MCF 10A (cell line): ENCODE results near the gene ZNF462. TPM values are rescaled to one million over a fixed set of nuclear protein-coding genes. Genes with fewer than 3 reads are reported as not detected.
"Not testable (repeated sequence)": the region's sequence is repeated elsewhere in the genome, so short reads cannot be mapped to it uniquely, and the experiment has no call there.

Experiments
- BruUV-seq: library from RNA; stranded (reverse); fragments of 400-500 nt; replicated peaks from 2 replicates; lab custom pipeline; 2021; lab: Mats Ljungman, UMichigan
- CTCF ChIA-PET: fragments of 300-600 bp; sonication (Branson Sonifier 250); formaldehyde crosslinking; extraction: SDS; loops from one replicate; lab custom pipeline; 2021; ENCODE audit warnings: antibody characterized with exemption, inconsistent platforms; lab: Yijun Ruan, JAX
- POLR2A ChIA-PET: fragments of 300-600, 350-650 bp; sonication (Branson Sonifier 250); formaldehyde crosslinking; extraction: SDS; loops from one replicate; lab custom pipeline; 2020; ENCODE audit warnings: antibody characterized with exemption, inconsistent platforms; lab: Yijun Ruan, JAX
- DNase-seq: peaks from one replicate; pipeline ENCODE4 v3.0.0-alpha.2; 2018; ENCODE audit not compliant: unreplicated experiment
- H3K27ac Mint-ChIP-seq: one replicate; pipeline ENCODE4 v1.8.0; 2022; ENCODE audit warnings: mild to moderate bottlenecking, low read depth, mixed read lengths; ENCODE audit not compliant: unreplicated experiment
- H3K27me3 Mint-ChIP-seq: one replicate; pipeline ENCODE4 v1.8.0; 2022; ENCODE audit warnings: mixed read lengths; ENCODE audit not compliant: insufficient read depth, unreplicated experiment
- H3K36me3 Mint-ChIP-seq: one replicate; pipeline ENCODE4 v1.8.0; 2022; ENCODE audit warnings: mild to moderate bottlenecking, moderate library complexity, mixed read lengths; ENCODE audit not compliant: insufficient read depth, unreplicated experiment
- H3K4me1 Mint-ChIP-seq: one replicate; pipeline ENCODE4 v1.8.0; 2022; ENCODE audit warnings: mixed read lengths; ENCODE audit not compliant: insufficient read depth, unreplicated experiment
- H3K4me3 Mint-ChIP-seq: one replicate; pipeline ENCODE4 v1.8.0; 2022; ENCODE audit warnings: mild to moderate bottlenecking, moderate library complexity, mixed read lengths; ENCODE audit not compliant: unreplicated experiment
- H3K9me3 Mint-ChIP-seq: one replicate; pipeline ENCODE4 v1.8.0; 2022; ENCODE audit warnings: mixed read lengths; ENCODE audit not compliant: unreplicated experiment
- intact Hi-C: fragments of 100-400 bp; cut with micrococcal nuclease; formaldehyde crosslinking; loops from 2 replicates; pipeline ENCODE4 v1.14.1; 2022
- total RNA-seq: library from RNA; stranded (reverse); gene quantifications from 2 replicates; pipeline ENCODE4 v1.2.3, GENCODE V29; 2022
- TF ChIP-seq, protein P1 (sequence below): fragments of 200-600 bp; IDR thresholded peaks from one replicate; pipeline ENCODE4 v1.8.0; 2022; ENCODE audit warnings: antibody characterized with exemption, mild to moderate bottlenecking; ENCODE audit not compliant: unreplicated experiment

ZNF462 gene
- total RNA-seq, 1 experiment from 2014 or later: 47.2 TPM

DNA sequence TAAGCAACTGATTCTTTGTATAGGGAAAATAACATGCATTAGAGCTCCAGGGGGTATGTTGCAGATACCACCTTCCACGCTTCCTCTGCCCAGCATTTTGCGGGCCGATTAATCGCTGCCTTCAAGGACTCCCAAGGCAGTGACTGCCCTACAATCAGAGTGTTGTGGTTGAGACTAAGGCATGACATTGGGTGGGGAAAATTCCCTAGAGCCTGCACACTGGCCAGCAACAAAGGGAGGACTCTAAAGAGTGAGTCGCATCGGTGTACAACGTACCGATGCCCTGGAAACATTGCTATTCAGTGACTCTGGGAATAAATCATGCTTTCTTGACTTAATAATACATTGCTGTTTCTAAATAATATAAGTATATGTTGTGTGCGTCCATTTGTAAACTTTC, 119.7 kb downstream of the ZNF462 start:
- H3K36me3 Mint-ChIP-seq: peaks cover 68% of the 10 kb centered on the region
- no peaks in the 10 kb centered on the region for H3K9me3 Mint-ChIP-seq
- ChIA-PET CTCF (no interaction called here), POLR2A (interaction anchor here (0.9 kb wide), 1 partner anchor 33 kb away, joined by 3 read pairs; no protein-coding TSS in a partner anchor)
- H3K27ac Mint-ChIP-seq: no peak overlapping the region
- BruUV-seq: no TSS peak
- no peak for DNase-seq
- no peak overlapping the region for H3K4me3 Mint-ChIP-seq
- intact Hi-C loops: no loop called here
- H3K4me1 Mint-ChIP-seq: no peaks in the 10 kb centered on the region
- TF ChIP-seq, protein P1, sequence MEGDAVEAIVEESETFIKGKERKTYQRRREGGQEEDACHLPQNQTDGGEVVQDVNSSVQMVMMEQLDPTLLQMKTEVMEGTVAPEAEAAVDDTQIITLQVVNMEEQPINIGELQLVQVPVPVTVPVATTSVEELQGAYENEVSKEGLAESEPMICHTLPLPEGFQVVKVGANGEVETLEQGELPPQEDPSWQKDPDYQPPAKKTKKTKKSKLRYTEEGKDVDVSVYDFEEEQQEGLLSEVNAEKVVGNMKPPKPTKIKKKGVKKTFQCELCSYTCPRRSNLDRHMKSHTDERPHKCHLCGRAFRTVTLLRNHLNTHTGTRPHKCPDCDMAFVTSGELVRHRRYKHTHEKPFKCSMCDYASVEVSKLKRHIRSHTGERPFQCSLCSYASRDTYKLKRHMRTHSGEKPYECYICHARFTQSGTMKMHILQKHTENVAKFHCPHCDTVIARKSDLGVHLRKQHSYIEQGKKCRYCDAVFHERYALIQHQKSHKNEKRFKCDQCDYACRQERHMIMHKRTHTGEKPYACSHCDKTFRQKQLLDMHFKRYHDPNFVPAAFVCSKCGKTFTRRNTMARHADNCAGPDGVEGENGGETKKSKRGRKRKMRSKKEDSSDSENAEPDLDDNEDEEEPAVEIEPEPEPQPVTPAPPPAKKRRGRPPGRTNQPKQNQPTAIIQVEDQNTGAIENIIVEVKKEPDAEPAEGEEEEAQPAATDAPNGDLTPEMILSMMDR: no peak
- H3K27me3 Mint-ChIP-seq: no peaks in the 10 kb centered on the region

DNA sequence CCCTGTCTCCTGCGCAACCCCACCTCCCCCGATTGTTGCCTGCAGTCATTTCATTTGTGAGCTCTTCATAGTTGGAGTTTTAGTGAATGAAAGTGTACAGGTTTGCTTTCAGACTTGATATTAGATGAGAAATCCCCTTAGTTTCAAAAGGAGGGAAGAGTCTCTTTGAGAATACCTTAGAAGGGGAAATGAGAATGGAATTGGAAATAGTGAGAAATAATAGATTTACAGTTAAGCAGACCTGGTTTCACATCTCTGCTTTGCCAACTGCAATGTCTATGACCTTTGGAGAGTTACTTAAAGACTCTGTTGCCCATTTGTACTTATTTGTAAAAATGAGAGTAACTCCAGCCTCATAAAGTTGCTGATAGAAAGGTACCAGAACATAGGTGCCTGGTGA, 120.4 kb downstream of the ZNF462 start:
- no peaks in the 10 kb centered on the region for H3K27me3 Mint-ChIP-seq
- H3K27ac Mint-ChIP-seq: no peak overlapping the region
- intact Hi-C loops: no loop called here
- H3K4me3 Mint-ChIP-seq: no peak overlapping the region
- CTCF ChIA-PET: no interaction called here
- H3K36me3 Mint-ChIP-seq: peaks cover 63% of the 10 kb centered on the region
- BruUV-seq: no TSS peak
- POLR2A ChIA-PET: no interaction called here
- TF ChIP-seq, protein P1: no peak
- H3K4me1 Mint-ChIP-seq: no peaks in the 10 kb centered on the region
- DNase-seq: no peak
- no peaks in the 10 kb centered on the region for H3K9me3 Mint-ChIP-seq

DNA sequence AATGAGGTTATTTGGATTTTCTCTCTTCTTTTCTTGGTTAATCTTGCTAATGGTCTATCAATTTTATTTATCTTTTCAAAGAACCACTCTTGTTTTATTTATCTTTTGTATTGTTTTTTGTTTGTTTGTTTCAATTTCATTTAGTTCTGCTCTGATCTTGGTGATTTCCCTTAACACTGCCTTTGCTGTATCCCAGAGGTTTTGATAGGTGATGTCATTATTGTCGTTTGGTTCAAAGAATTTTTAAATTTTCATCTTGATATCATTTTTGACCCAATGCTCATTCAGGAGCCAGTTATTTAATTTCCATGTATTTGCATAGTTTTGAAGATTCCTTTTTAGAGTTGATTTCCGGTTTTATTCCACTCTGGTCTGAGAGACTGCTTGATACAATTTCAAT, 126.9 kb downstream of the ZNF462 start:
- H3K4me3 Mint-ChIP-seq, BruUV-seq, intact Hi-C loops, POLR2A ChIA-PET, H3K4me1 Mint-ChIP-seq, H3K27me3 Mint-ChIP-seq, DNase-seq, H3K27ac Mint-ChIP-seq, H3K9me3 Mint-ChIP-seq: not testable (repeated sequence)
- peaks cover 54% of the 10 kb centered on the region for H3K36me3 Mint-ChIP-seq
- CTCF ChIA-PET: interaction anchor here (0.6 kb wide), 1 partner anchor 148 kb away, joined by 3 read pairs; no protein-coding TSS in a partner anchor

DNA sequence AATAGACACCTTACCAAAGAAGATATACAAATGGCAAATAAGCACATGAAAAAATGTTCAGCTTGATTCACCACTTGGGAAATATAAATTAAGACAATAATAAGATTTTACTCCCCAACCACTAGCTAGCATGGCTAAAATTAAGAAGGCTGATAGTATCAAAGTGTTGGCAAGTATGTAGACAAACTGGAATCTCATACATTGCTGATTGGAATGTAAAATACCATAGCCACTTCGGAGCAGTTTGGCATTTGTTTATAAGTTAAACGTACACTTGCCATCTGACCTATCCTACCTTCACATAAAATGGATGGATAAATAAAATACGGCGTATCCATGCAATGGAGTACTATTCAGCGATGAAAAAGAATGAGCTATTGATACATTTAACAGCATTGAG, 129.2 kb downstream of the ZNF462 start:
- Mint-ChIP-seq H3K9me3 (no peaks in the 10 kb centered on the region), H3K4me3 (no peak overlapping the region), H3K27me3 (no peaks in the 10 kb centered on the region), H3K4me1 (no peaks in the 10 kb centered on the region), H3K36me3 (peaks cover 50% of the 10 kb centered on the region), H3K27ac (no peak overlapping the region)
- BruUV-seq: no TSS peak
- TF ChIP-seq, protein P1: no peak
- ChIA-PET CTCF (interaction anchor here (0.9 kb wide), 1 partner anchor 28 kb away, joined by 3 read pairs; no protein-coding TSS in a partner anchor), POLR2A (interaction anchor here (0.6 to 0.7 kb wide), 2 partner anchors 274 to 406 kb away, joined by 3 read pairs; no protein-coding TSS in a partner anchor)
- intact Hi-C loops: no loop called here
- DNase-seq: no peak

DNA sequence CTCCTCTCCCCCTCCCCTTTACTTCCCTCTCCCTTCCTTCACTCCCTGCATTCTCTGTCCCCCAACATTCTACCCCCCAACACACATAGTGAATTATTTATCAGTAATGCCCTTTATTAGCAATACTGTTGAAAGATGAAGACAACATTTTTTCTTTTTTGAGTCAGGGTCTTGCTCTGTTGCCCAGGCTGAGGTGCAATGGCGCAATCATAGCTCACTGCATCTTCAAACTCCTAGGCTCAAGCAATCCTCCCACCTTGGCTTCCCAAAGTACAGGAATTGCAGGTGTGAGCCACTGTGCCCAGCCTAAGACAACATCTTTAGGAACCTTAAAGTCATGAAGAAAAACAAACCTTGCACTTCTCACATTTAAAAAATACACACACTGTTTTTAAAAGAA, 130.6 kb downstream of the ZNF462 start:
- ChIA-PET POLR2A (no interaction called here), CTCF (interaction anchor here (0.6 to 0.7 kb wide), 2 partner anchors 52 to 996 kb away, joined by 3 to 4 read pairs; no protein-coding TSS in a partner anchor)
- TF ChIP-seq, protein P1: no peak
- Mint-ChIP-seq H3K36me3 (peaks cover 45% of the 10 kb centered on the region), H3K4me1 (no peaks in the 10 kb centered on the region), H3K27ac (no peak overlapping the region), H3K27me3 (no peaks in the 10 kb centered on the region), H3K9me3 (no peaks in the 10 kb centered on the region), H3K4me3 (no peak overlapping the region)
- intact Hi-C loops: no loop called here
- no TSS peak for BruUV-seq
- DNase-seq: no peak
